Panc1 (cell line): ENCODE data around the gene CIAO2B.

Experiments used
- POLR2AphosphoS5 ChIP-seq: IDR thresholded peaks from 2 replicates; pipeline ENCODE4 v1.6.1; 2012; ENCODE audit warnings: mild to moderate bottlenecking, low read depth, low read length, moderate library complexity
- TF ChIP-seq, protein P1 (sequence below): fragments of 450-650 bp; IDR thresholded peaks from 2 replicates; pipeline ENCODE4 v1.5.1; 2017; ENCODE audit warnings: mild to moderate bottlenecking
- TF ChIP-seq, protein P2 (sequence below), 2 experiments: IDR thresholded peaks; 2 replicates each; pipeline ENCODE4 v1.6.1; 2011 to 2012; ENCODE audit warnings: low read depth in 2 of 2, control low read depth in 1 of 2, low read length in 1 of 2, mild to moderate bottlenecking in 1 of 2, moderate library complexity in 1 of 2; ENCODE audit not compliant: insufficient read depth in 1 of 2

DNA sequence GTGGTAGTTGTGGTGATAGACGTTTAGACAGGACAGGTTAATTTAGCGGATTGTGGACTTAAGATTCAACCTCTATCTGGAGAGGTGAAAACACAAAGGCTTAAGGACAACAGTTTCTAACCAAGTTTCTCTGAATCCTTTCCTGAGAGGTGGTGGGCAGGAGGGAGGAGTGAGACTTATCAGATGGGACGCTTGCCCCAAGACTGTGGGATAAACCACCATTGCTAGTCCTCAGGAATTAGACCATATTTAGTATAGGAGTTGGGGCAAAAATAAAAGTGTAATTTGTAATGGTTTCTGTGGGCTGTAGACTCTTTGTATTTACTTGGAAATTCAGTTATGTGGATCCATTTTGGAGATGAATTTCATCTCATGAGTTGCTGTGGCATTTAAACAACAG lies 47.3 kb downstream of the CIAO2B start:
- TF ChIP-seq, protein P1, sequence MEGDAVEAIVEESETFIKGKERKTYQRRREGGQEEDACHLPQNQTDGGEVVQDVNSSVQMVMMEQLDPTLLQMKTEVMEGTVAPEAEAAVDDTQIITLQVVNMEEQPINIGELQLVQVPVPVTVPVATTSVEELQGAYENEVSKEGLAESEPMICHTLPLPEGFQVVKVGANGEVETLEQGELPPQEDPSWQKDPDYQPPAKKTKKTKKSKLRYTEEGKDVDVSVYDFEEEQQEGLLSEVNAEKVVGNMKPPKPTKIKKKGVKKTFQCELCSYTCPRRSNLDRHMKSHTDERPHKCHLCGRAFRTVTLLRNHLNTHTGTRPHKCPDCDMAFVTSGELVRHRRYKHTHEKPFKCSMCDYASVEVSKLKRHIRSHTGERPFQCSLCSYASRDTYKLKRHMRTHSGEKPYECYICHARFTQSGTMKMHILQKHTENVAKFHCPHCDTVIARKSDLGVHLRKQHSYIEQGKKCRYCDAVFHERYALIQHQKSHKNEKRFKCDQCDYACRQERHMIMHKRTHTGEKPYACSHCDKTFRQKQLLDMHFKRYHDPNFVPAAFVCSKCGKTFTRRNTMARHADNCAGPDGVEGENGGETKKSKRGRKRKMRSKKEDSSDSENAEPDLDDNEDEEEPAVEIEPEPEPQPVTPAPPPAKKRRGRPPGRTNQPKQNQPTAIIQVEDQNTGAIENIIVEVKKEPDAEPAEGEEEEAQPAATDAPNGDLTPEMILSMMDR = no peak
- TF ChIP-seq POLR2AphosphoS5 = no peak
- TF ChIP-seq, protein P2, sequence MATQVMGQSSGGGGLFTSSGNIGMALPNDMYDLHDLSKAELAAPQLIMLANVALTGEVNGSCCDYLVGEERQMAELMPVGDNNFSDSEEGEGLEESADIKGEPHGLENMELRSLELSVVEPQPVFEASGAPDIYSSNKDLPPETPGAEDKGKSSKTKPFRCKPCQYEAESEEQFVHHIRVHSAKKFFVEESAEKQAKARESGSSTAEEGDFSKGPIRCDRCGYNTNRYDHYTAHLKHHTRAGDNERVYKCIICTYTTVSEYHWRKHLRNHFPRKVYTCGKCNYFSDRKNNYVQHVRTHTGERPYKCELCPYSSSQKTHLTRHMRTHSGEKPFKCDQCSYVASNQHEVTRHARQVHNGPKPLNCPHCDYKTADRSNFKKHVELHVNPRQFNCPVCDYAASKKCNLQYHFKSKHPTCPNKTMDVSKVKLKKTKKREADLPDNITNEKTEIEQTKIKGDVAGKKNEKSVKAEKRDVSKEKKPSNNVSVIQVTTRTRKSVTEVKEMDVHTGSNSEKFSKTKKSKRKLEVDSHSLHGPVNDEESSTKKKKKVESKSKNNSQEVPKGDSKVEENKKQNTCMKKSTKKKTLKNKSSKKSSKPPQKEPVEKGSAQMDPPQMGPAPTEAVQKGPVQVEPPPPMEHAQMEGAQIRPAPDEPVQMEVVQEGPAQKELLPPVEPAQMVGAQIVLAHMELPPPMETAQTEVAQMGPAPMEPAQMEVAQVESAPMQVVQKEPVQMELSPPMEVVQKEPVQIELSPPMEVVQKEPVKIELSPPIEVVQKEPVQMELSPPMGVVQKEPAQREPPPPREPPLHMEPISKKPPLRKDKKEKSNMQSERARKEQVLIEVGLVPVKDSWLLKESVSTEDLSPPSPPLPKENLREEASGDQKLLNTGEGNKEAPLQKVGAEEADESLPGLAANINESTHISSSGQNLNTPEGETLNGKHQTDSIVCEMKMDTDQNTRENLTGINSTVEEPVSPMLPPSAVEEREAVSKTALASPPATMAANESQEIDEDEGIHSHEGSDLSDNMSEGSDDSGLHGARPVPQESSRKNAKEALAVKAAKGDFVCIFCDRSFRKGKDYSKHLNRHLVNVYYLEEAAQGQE (IDR thresholded peaks at IDR 0.05; ENCODE audit: insufficient read depth in 1 of 2, low read depth in 2 of 2, low read length in 1 of 2) = no peak
